Left lung (tissue), 10 donors: ENCODE results near the gene MET. TPM values are rescaled to one million over a fixed set of nuclear protein-coding genes. Genes with fewer than 3 reads are reported as not detected.

ENCODE experiments used
- ATAC-seq: fragments of 200-7000 bp; cut with Tn5 transposase; one replicate; pipeline ENCODE4 v1.9.1; 2020; ENCODE audit warnings: moderate library complexity
- DNase-seq, 4 donors: peaks; one replicate each; pipeline ENCODE4 v3.0.0-alpha.2; 2013 to 2020
- H3K27ac ChIP-seq, 2 donors: fragments of 200-600 bp; sonication (generic) in 1 of 2; one replicate each; pipeline versions ENCODE4 v1.5.0 to v1.8.0; 2020 to 2021
- H3K27me3 ChIP-seq, 2 donors: fragments of 200-600 bp; sonication (generic) in 1 of 2; one replicate each; pipeline versions ENCODE4 v1.5.0 to v1.8.0; 2020 to 2021
- H3K36me3 ChIP-seq, 2 donors: fragments of 200-600 bp; sonication (generic) in 1 of 2; one replicate each; pipeline versions ENCODE4 v1.5.0 to v1.8.0; 2020 to 2021
- H3K4me1 ChIP-seq, 2 donors: fragments of 200-600 bp; one replicate each; pipeline ENCODE4 v1.8.0; 2021
- H3K4me3 ChIP-seq, 2 donors: fragments of 200-600 bp; sonication (generic) in 1 of 2; one replicate each; pipeline versions ENCODE4 v1.5.0 to v1.8.0; 2020 to 2021; ENCODE audit warnings: mild to moderate bottlenecking in 1 of 2
- H3K9me3 ChIP-seq, 2 donors: fragments of 200-600 bp; sonication (generic) in 1 of 2; one replicate each; pipeline versions ENCODE4 v1.5.0 to v1.8.0; 2020 to 2021
- intact Hi-C, 2 donors: fragments of 100-400 bp; cut with DNase I; formaldehyde crosslinking; loops; one replicate each; pipeline versions ENCODE4 v1.11.2 to v1.14.2; 2022
- polyA plus RNA-seq, 6 donors: library from polyadenylated mRNA; unstranded; fragments of 120-200 nt; gene quantifications; one replicate each; pipeline ENCODE4 v1.2.1, GENCODE V29; 2013; ENCODE audit not compliant: insufficient read length in 6 of 6
- total RNA-seq, 2 donors: library from RNA; stranded (reverse); fragmentation: NEBNext Ultra II Directional; extraction: Animal tissue kit (Norgen Biotek cat#: 25700); gene quantifications; one replicate each; pipeline ENCODE4 v1.2.1, GENCODE V29; 2021
- TF ChIP-seq, protein P1 (sequence below), 2 donors: fragments of 200-600 bp; sonication (generic) in 1 of 2; IDR thresholded peaks; one replicate each; pipeline versions ENCODE4 v1.5.0 to v1.8.0; 2021; ENCODE audit warnings: antibody characterized with exemption in 2 of 2
- donor health status: DM: no; HTN: yes; CAD: no.
- donor health status: DM: no; HTN: no; CAD: no.

MET gene
- total and polyA plus RNA-seq, 8 donors = 24.7 to 89.3 (median 32.1) TPM

DNA sequence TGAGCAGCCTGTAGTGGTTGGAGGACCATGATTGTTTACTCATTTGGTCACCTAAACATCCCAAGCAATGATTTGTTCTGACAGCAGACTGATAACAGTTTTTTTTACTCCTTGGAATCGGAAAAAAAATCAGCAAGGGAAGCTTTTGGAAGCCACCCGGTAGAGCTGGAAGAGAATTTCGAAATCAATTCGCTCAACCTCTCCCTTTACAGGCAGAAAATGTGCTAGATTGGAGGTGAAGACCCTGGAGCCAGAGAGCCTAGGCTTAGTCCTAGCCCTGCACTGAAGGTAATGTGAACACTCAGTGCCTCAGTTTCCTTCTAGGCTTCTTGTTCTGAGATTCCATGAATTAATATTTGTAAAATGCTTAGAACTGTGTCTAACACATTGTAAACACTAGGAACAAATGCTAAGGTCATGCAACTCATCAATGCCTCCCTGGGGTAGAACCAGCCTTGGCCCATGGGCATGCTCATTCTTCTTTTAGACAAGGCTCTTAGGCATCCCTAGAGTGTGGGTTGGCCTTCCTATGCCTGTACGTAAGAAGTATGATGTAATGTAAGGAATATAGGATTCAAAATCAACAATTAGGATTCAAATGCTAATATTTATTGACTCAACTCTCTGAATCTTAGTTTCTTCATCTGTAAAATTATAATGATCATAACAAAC is 52.7 kb downstream of the MET start:
- no peaks in the 10 kb centered on the region for H3K36me3 ChIP-seq
- intact Hi-C loops = no loop called here
- no peak for ATAC-seq
- H3K9me3 ChIP-seq = no peaks in the 10 kb centered on the region
- H3K27ac ChIP-seq = no peak overlapping the region
- H3K4me1 ChIP-seq = peaks cover 0 to 15% of the 10 kb centered on the region in 2 donors
- H3K4me3 ChIP-seq = no peak overlapping the region
- no peaks in the 10 kb centered on the region for H3K27me3 ChIP-seq
- TF ChIP-seq, protein P1, sequence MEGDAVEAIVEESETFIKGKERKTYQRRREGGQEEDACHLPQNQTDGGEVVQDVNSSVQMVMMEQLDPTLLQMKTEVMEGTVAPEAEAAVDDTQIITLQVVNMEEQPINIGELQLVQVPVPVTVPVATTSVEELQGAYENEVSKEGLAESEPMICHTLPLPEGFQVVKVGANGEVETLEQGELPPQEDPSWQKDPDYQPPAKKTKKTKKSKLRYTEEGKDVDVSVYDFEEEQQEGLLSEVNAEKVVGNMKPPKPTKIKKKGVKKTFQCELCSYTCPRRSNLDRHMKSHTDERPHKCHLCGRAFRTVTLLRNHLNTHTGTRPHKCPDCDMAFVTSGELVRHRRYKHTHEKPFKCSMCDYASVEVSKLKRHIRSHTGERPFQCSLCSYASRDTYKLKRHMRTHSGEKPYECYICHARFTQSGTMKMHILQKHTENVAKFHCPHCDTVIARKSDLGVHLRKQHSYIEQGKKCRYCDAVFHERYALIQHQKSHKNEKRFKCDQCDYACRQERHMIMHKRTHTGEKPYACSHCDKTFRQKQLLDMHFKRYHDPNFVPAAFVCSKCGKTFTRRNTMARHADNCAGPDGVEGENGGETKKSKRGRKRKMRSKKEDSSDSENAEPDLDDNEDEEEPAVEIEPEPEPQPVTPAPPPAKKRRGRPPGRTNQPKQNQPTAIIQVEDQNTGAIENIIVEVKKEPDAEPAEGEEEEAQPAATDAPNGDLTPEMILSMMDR (IDR thresholded peaks at IDR 0.05) = no peak
- no peak for DNase-seq

DNA sequence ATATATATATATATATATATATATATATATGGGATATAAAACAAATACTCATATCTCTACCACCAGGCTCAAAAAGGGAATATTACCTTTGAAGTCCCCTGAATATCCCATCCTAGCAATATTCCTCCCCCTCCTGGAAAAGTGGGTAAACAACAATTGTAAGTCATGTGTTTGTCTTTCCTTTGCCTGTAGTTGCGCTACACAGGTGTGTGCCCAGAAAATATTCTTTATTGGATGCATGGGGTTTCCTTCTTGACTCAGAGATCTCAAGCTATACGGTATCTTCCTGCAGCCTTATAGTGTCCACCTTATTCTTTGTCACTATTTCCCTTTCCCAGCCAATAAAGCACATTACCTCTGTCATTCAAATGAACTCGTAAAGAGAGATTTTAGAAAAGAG is 54.2 kb downstream of the MET start:
- Histone ChIP-seq H3K4me1 (peaks cover 0 to 15% of the 10 kb centered on the region in 2 donors), H3K9me3 (no peaks in the 10 kb centered on the region), H3K27me3 (no peaks in the 10 kb centered on the region), H3K36me3 (no peaks in the 10 kb centered on the region), H3K4me3 (no peak overlapping the region), H3K27ac (no peak overlapping the region)
- intact Hi-C loops = no loop called here
- ATAC-seq (no peak), DNase-seq (no peak)
- TF ChIP-seq, protein P1 (IDR thresholded peaks at IDR 0.05) = no peak

DNA sequence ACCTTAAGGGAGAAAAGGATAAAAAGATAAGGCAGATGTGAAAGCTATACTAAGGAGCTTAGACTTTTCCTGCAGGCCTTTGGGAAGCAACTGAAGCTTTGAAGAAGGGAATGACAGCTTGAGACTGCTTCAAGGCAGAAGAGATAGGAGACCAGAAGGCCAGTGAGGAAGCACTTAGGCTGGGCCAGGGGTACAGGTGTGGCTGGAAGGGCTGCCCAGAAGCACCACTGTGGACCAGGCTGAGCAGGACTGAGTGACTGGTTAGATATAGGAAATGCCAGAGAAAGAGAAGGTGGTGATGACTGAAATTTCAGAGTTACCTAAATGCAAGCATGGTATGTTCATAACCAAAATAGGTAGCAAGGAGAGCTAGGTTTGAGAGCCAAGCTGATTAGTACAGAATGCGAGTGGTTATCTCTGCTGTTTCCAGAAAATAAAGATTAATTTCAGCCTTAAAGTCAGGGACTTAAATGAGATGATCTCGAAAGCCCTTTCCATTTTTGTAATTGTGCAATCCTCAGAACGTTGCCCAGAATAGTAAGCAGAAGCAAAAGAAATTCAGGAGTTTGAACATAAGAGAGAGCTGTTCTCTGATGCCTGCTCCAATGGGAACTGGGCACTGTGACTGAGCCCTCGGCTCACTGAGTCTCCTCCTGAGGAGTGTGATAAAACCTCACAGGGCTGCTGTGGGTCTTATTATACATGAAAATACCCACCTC is 54.9 kb downstream of the MET start:
- DNase-seq (no peak), ATAC-seq (peak; percentile 75)
- Histone ChIP-seq H3K4me1 (peaks cover 0 to 15% of the 10 kb centered on the region in 2 donors), H3K9me3 (no peaks in the 10 kb centered on the region), H3K27me3 (no peaks in the 10 kb centered on the region), H3K27ac (peak overlapping the region in 1 of 2 donors; percentile 15), H3K36me3 (no peaks in the 10 kb centered on the region), H3K4me3 (no peak overlapping the region)
- intact Hi-C loops = no loop called here
- TF ChIP-seq, protein P1 (IDR thresholded peaks at IDR 0.05) = no peak

DNA sequence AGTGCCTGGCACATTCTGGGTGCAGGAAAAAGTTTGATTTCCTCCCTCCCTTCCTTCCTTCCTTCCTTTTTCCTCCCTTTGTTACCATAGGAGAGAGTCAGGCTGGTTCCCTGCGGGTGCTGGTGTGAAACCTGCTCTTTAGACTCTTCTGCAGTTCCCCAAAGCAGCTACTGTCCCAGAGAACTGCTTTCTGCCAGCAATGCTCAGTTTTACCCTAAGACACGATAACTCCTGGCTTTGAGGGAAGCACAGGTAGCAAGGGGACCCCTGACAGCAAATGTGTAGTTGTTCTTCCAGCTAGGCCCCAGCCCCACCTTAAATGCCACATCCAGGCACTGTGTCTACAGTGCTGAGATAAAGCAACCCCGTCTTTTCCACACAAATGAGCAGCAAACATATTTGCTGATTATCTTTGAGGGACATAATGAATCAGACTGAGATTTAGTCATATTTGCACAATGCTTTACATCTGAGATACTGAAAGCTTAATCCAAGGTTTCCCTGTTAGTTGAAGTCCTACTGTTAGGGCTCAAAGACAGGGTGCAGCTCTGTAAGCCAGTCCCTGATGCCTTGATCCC is 55.5 kb downstream of the MET start:
- H3K36me3 ChIP-seq = no peaks in the 10 kb centered on the region
- no peak for DNase-seq

More for the DNA sequence above, 55.5 kb downstream of the MET start:
- no peaks in the 10 kb centered on the region for H3K9me3 ChIP-seq
- H3K4me1 ChIP-seq = peaks cover 0 to 15% of the 10 kb centered on the region in 2 donors
- peak overlapping the region in 1 of 2 donors; percentile 15 for H3K27ac ChIP-seq
- H3K27me3 ChIP-seq = no peaks in the 10 kb centered on the region
- intact Hi-C loops = no loop called here
- H3K4me3 ChIP-seq = no peak overlapping the region
- TF ChIP-seq, protein P1 (IDR thresholded peaks at IDR 0.05) = no peak
- ATAC-seq = peak; percentile 12
